Osteocyte (in vitro differentiated cells): ENCODE results near the gene BRAT1. TPM values are rescaled to one million over a fixed set of nuclear protein-coding genes. Genes with fewer than 3 reads are reported as not detected.

Experiments
- DNase-seq: peaks from one replicate; pipeline ENCODE4 v3.0.0; 2021; ENCODE audit warnings: mixed read lengths; ENCODE audit not compliant: unreplicated experiment; ENCODE audit errors: extremely low spot score
- H3K27ac Mint-ChIP-seq: one replicate; pipeline ENCODE4 v1.8.0; 2021; ENCODE audit warnings: mild to moderate bottlenecking, mixed read lengths; ENCODE audit not compliant: unreplicated experiment
- H3K27me3 Mint-ChIP-seq: one replicate; pipeline ENCODE4 v1.8.0; 2021; ENCODE audit warnings: mixed read lengths; ENCODE audit not compliant: unreplicated experiment
- H3K36me3 Mint-ChIP-seq: one replicate; pipeline ENCODE4 v1.8.0; 2021; ENCODE audit warnings: mixed read lengths; ENCODE audit not compliant: unreplicated experiment
- H3K4me1 Mint-ChIP-seq: one replicate; pipeline ENCODE4 v1.8.0; 2021; ENCODE audit warnings: mixed read lengths; ENCODE audit not compliant: unreplicated experiment
- H3K4me3 Mint-ChIP-seq: one replicate; pipeline ENCODE4 v1.8.0; 2021; ENCODE audit warnings: mild to moderate bottlenecking, moderate library complexity, mixed read lengths; ENCODE audit not compliant: unreplicated experiment
- H3K9me3 Mint-ChIP-seq: one replicate; pipeline ENCODE4 v1.8.0; 2021; ENCODE audit warnings: mixed read lengths; ENCODE audit not compliant: unreplicated experiment
- total RNA-seq: library from RNA; stranded (reverse); gene quantifications from 2 replicates; pipeline ENCODE4 v1.2.1, GENCODE V29; 2021
- TF ChIP-seq, protein P1 (sequence below): fragments of 200-600 bp; sonication (generic); IDR thresholded peaks from 2 replicates; pipeline ENCODE4 v1.5.0; 2021; ENCODE audit warnings: antibody characterized with exemption, mild to moderate bottlenecking, moderate library complexity

Gene BRAT1
- total RNA-seq, 1 donor from 2014 or later = 27.8 TPM

DNA sequence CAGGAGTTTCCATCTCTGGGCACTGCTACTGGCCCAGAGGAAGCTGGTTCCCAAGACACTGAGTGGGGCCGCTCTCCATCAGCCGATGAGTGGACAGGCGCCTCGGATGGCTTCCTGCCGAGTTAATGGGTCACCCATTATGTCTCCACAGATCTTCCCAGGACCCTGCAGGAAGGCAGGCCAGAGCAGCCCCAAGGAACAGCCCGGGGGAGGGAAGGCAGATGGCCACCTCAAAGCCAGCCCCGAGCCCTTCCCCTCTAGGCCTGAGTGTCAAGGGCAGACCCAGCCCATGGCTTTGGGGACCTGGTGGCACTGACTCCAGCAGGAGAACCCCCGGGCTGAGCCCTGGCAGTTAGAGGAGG lies 39.1 kb downstream of the BRAT1 start:
- DNase-seq = no peak
- Mint-ChIP-seq H3K36me3 (no peaks in the 10 kb centered on the region), H3K27me3 (no peaks in the 10 kb centered on the region), H3K4me3 (no peak overlapping the region), H3K9me3 (no peaks in the 10 kb centered on the region), H3K27ac (peak overlapping the region; percentile 79), H3K4me1 (peaks cover 54% of the 10 kb centered on the region)
- TF ChIP-seq, protein P1, sequence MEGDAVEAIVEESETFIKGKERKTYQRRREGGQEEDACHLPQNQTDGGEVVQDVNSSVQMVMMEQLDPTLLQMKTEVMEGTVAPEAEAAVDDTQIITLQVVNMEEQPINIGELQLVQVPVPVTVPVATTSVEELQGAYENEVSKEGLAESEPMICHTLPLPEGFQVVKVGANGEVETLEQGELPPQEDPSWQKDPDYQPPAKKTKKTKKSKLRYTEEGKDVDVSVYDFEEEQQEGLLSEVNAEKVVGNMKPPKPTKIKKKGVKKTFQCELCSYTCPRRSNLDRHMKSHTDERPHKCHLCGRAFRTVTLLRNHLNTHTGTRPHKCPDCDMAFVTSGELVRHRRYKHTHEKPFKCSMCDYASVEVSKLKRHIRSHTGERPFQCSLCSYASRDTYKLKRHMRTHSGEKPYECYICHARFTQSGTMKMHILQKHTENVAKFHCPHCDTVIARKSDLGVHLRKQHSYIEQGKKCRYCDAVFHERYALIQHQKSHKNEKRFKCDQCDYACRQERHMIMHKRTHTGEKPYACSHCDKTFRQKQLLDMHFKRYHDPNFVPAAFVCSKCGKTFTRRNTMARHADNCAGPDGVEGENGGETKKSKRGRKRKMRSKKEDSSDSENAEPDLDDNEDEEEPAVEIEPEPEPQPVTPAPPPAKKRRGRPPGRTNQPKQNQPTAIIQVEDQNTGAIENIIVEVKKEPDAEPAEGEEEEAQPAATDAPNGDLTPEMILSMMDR = no peak

DNA sequence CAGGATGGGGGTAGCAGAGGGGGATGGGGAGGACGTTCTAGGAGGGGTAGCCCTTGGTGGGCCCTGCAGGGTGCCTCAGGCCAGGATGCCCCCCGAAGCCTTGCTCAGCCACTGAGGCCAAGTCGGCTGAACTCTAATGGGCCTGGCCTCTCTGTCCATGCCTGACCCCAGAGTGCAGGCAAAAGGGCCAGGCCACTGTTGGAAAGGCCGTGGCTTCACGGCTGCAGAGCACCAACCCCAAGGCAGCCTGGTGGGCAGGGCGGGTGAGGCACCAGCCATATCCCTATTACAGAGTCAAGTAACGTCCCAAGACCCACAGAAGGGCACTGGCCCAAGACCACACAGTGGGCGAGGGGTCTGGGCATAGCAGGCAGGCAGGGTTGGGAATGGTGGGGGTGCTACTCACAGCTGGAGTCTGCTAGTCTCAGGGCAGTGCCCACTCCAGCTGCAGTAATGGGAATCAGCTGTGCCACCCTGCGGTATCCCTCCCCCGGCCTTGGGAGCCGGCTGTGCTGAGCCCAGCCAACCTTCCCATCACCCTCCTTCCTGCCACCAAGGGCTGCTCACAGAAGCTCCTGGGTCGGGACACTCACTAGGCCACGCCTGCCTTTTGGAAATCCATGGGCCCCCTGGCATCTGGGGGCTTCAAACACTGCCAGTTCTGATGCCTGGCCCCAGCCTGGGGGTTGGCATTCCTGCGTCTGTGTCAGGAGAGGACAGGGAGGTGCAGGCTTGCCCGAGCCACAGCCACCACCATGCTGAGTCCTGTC lies 39.7 kb downstream of the BRAT1 start:
- Mint-ChIP-seq H3K9me3 (no peaks in the 10 kb centered on the region), H3K27me3 (no peaks in the 10 kb centered on the region), H3K4me3 (no peak overlapping the region), H3K4me1 (peaks cover 53% of the 10 kb centered on the region), H3K36me3 (no peaks in the 10 kb centered on the region), H3K27ac (peak overlapping the region; percentile 79)
- DNase-seq = no peak
- TF ChIP-seq, protein P1 = no peak

DNA sequence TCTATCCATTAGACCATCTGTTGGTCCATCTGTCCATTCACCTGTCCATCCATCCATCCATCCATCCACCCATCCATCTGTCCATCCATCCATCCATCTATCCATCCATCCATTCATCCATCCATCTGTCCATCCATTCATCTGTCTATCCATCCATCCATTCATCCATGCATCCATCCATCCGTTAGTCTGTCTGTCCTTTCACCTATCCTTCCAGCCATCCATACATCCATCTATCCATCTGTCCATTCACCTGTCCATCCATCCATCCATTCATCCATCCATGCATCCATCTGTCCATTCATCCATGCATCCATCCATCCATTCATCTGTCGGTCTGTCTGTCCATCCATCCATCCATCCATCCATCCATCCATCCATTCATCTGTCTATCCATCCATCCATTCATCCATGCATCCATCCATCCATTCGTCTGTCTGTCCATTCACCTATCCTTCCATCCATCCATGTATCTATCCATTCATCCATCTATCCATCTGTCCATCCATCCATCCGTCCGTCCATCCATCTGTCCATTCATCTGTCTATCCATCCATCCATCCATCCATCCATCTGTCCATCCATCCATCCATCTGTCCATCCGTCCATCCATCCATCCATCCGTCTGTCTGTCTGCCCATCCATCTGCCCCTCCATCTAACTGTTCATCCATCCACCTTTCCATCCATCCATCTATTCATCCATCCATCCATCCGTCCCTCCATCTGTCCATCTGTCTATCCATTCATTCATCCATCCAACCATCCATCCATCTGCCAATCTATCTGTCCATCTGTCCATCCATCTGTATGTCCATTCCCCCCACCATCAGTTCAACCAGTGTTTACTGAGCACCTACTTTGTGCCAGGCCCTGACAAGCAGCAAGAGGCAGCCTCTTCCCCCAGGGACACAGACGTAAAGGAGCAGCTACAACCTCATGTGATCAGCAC lies 40.6 kb downstream of the BRAT1 start:
- Mint-ChIP-seq H3K36me3 (no peaks in the 10 kb centered on the region), H3K27ac (no peak overlapping the region), H3K4me1 (peaks cover 47% of the 10 kb centered on the region), H3K27me3 (no peaks in the 10 kb centered on the region), H3K9me3 (no peaks in the 10 kb centered on the region), H3K4me3 (no peak overlapping the region)
- no peak for DNase-seq
- TF ChIP-seq, protein P1 = no peak

DNA sequence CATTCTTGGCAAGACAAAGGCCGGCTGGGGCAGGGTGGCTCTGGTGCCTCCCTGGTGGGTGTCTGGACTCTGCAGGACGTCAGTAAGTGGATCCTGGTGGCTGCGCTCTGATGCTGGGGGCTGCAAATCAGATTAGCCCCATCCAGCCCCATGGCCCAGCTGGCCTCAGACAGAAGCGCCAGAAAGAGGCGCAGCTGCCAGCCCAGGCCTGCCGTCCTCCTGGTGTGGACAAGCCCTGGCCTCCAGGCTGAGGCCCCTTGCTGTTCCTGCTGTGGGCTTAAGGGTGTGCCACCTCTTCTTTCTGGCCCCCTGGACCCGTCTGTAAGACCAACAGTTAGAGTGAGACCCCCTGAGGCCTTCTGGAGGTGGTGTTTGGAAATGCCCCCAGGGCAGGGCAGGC lies 41.6 kb downstream of the BRAT1 start:
- Mint-ChIP-seq H3K27me3 (no peaks in the 10 kb centered on the region), H3K27ac (no peak overlapping the region), H3K36me3 (no peaks in the 10 kb centered on the region), H3K4me1 (peaks cover 51% of the 10 kb centered on the region), H3K9me3 (no peaks in the 10 kb centered on the region), H3K4me3 (no peak overlapping the region)
- TF ChIP-seq, protein P1 = no peak
- no peak for DNase-seq

DNA sequence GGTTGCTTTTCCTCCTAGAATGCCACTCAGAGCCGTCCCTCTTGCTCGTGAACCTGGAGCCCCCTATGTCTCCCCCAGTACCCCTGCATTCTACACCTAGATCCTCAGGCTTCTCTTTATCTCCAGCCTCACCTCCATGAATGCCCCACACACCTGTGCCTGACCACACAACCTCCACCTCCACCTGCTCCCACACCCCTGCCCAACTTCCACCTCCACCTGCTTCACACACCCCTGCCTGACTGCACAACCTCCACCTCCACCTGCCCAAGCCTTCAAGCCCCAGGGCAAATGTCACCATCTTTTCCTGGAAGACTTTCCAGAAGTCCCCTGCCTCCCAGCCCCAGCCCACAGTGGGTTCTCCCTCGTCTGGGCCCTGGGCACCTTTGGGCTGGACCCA lies 42.6 kb downstream of the BRAT1 start:
- Mint-ChIP-seq H3K4me1 (peaks cover 53% of the 10 kb centered on the region), H3K4me3 (no peak overlapping the region), H3K27ac (peak overlapping the region; percentile 34), H3K9me3 (no peaks in the 10 kb centered on the region), H3K36me3 (no peaks in the 10 kb centered on the region), H3K27me3 (no peaks in the 10 kb centered on the region)
- DNase-seq = no peak
- TF ChIP-seq, protein P1 = no peak
